ENCODE results near the gene COLQ.

DNA sequence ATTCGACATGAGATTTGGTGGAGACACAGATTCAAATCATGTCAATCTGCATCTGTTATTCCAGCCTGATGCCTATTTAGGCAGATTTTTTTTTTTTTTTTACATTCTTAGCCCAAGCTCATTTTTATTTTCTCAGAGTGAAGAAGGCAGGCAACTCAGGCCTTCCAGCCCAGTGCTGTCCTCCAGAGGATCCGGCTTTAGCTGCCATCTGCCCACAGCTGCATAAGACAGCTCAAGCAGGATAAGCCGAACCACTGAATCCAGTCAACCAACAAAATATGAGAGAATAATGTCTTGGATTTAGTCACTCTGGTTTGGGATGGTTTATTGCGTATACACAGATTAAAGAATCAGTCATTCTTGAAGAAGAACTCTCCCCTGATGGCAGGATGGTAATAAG is 19.9 kb upstream of the COLQ start:
- TF ChIP-seq, protein P1, sequence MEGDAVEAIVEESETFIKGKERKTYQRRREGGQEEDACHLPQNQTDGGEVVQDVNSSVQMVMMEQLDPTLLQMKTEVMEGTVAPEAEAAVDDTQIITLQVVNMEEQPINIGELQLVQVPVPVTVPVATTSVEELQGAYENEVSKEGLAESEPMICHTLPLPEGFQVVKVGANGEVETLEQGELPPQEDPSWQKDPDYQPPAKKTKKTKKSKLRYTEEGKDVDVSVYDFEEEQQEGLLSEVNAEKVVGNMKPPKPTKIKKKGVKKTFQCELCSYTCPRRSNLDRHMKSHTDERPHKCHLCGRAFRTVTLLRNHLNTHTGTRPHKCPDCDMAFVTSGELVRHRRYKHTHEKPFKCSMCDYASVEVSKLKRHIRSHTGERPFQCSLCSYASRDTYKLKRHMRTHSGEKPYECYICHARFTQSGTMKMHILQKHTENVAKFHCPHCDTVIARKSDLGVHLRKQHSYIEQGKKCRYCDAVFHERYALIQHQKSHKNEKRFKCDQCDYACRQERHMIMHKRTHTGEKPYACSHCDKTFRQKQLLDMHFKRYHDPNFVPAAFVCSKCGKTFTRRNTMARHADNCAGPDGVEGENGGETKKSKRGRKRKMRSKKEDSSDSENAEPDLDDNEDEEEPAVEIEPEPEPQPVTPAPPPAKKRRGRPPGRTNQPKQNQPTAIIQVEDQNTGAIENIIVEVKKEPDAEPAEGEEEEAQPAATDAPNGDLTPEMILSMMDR (IDR thresholded peaks at IDR 0.05) = no peak
- TF ChIP-seq POLR2A (IDR thresholded peaks at IDR 0.05) = no peak
